Esophagus (tissue), 2 donors: ENCODE results near the gene BRWD1. TPM values are rescaled to one million over a fixed set of nuclear protein-coding genes. Genes with fewer than 3 reads are reported as not detected.

Experiments used
- H3K27ac ChIP-seq, 2 donors: one replicate each; pipeline ENCODE4 v1.5.1; 2013; ENCODE audit warnings: low read depth in 2 of 2, mild to moderate bottlenecking in 2 of 2, inconsistent platforms in 1 of 2, low read length in 1 of 2, moderate library complexity in 1 of 2
- H3K27me3 ChIP-seq, 2 donors: one replicate each; pipeline ENCODE4 v1.6.1; 2013; ENCODE audit warnings: low read length in 2 of 2, control low read depth in 1 of 2, mild to moderate bottlenecking in 1 of 2; ENCODE audit not compliant: insufficient read depth in 2 of 2, control insufficient read depth in 1 of 2
- H3K36me3 ChIP-seq, 2 donors: one replicate each; pipeline ENCODE4 v1.6.1; 2013; ENCODE audit warnings: low read length in 1 of 2; ENCODE audit not compliant: control insufficient read depth in 2 of 2, insufficient read depth in 2 of 2
- H3K4me1 ChIP-seq, 2 donors: one replicate each; pipeline ENCODE4 v1.6.1; 2013; ENCODE audit warnings: low read length in 1 of 2; ENCODE audit not compliant: control insufficient read depth in 2 of 2, insufficient read depth in 2 of 2
- H3K4me3 ChIP-seq, 2 donors: one replicate each; pipeline ENCODE4 v1.5.1; 2013; ENCODE audit warnings: low read length in 2 of 2, mild to moderate bottlenecking in 2 of 2, low read depth in 1 of 2, moderate library complexity in 1 of 2
- H3K9me3 ChIP-seq, 2 donors: one replicate each; pipeline ENCODE4 v1.6.1; 2013; ENCODE audit warnings: mild to moderate bottlenecking in 2 of 2, low read depth in 1 of 2, low read length in 1 of 2, moderate library complexity in 1 of 2; ENCODE audit not compliant: control insufficient read depth in 2 of 2, insufficient read depth in 1 of 2
- WGBS, 2 donors: extraction: QIAGEN DNeasy Blood & Tissue Kit; methylation state at CpG; one replicate each; pipeline ENCODE4 v1.1.7; 2013; 5-methylcytosine and 5-hydroxymethylcytosine counted together
- polyA plus RNA-seq, 2 donors: library from polyadenylated mRNA; stranded (reverse); fragments of 200-250 nt; gene quantifications; one replicate each; pipeline ENCODE4 v1.2.3, GENCODE V29; 2013
- donor health status: healthy with polysubstance abuse.
- donor health status: Bipolar disorder and iron deficiency.

Gene BRWD1
- polyA plus RNA-seq, 2 donors = 7.1 to 8.3 TPM

DNA sequence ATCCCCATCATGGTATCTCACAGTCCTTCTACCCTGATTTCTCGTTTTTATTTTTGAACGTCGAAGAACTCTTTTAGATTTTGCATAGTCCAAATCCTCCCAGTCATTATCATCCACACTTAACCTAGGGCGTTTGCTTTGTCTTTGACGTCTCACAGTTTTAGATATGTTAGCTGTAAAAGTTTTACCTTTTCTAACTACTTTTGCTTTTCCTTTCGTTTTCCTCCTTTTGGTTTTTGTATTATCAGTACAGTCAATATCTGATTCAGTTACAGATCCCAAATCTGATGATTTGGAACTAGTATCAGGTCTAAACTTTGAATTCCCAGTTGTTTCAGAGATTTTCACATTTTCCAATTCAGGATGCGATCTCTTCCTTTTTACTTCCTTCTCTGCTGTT is 117.1 kb downstream of the BRWD1 start:
- Histone ChIP-seq H3K4me1 (no peaks in the 10 kb centered on the region), H3K27ac (no peak overlapping the region), H3K27me3 (no peaks in the 10 kb centered on the region), H3K36me3 (peaks cover 5% of the 10 kb centered on the region in 2 donors), H3K4me3 (no peak overlapping the region), H3K9me3 (no peaks in the 10 kb centered on the region)
- 81 to 85% methylated on average over 7 of the region's 7 CpGs for WGBS, 2 donors

DNA sequence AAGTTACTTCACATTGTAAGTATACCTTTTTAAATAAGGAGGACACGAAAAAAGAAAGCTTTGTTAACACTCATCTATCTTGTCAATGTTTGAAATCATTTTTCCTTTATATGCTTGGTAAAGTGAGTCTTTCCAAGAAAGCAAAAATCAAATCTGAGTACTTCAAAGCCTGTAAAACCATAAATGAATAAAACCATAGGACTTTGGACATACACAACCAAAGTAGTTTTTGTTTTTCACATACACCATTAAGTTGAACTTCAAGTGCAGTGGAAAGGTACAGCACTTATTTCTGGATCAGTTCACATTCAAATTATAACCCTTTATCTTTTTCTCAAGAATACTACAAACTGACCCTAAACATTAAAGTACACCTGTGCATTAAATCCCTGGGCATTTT is 120.1 kb downstream of the BRWD1 start:
- 78 to 90% methylated on average over 1 of the region's 1 CpG for WGBS, 2 donors
- H3K4me1 ChIP-seq = no peaks in the 10 kb centered on the region
- H3K36me3 ChIP-seq = peaks cover 5% of the 10 kb centered on the region in 2 donors

DNA sequence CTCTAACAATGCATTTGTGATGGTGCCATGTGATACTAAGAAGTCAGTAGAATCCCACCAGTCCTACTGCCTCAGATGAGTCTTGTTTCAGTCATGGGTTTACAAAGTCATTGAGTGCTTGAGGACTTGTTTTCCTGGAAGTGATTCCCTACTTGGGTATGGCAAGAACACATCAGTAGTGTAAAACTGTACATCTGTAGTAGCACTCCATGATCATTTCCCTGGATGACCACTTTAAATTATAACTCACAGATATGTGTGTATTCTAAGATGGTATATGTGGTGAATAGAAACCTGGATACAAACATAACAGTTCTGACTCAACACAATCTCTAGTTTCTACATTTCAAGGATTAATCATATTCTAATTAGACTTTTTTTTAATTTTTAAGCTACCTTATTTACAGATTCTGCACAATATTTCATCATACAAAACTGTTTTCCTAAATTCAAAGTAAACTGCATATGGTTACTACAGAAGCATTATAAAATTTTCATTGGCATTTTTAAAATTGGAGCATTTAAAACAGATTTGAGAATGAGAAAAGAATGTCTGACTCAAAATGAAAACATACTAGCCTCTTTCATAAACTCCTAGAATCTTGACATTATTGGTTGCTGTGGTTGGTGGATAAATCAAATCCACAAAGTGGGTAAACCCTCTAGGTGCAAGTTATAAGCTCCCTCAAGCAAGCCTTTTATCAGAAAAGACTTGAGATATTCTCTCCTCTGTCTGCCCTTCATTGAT is 123.4 kb downstream of the BRWD1 start:
- Histone ChIP-seq H3K27ac (no peak overlapping the region), H3K4me3 (no peak overlapping the region), H3K27me3 (no peaks in the 10 kb centered on the region), H3K4me1 (no peaks in the 10 kb centered on the region), H3K9me3 (no peaks in the 10 kb centered on the region), H3K36me3 (no peaks in the 10 kb centered on the region)

More for the DNA sequence above, 120.1 kb downstream of the BRWD1 start:
- Histone ChIP-seq H3K9me3 (no peaks in the 10 kb centered on the region), H3K27ac (no peak overlapping the region), H3K4me3 (no peak overlapping the region), H3K27me3 (no peaks in the 10 kb centered on the region)

DNA sequence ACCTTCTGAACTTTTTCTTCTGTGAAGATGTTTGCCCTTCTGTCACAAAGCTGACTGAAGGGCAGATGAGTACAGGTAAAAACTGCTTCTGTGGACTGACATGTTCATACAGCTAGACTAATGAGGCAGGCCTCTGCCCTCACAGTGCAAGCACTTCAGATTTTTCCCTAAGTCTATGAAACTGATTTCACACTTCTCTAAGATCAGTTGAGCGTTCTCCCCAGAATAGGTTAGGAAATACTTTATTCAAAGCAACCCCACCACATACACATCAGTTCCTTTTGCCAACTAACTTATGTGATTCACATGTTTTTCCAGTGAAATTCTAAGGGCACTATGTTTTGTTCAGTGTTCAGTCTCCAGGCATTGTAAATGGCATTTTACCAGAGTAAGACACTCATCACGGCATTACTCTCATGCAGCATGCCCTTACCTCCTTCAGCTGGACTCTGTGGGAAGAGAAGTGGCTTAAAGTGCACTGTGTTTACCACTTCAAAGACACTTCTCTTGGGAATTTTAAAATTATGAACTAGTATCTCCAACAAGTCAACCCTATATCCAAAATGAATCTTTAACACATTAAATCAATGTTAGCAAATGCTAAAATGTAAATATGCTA is 124.8 kb downstream of the BRWD1 start:
- WGBS, 2 donors = 81 to 86% methylated on average over 2 of the region's 2 CpGs
- H3K27ac ChIP-seq = no peak overlapping the region
- H3K4me3 ChIP-seq = no peak overlapping the region
- no peaks in the 10 kb centered on the region for H3K36me3 ChIP-seq
- no peaks in the 10 kb centered on the region for H3K4me1 ChIP-seq
- no peaks in the 10 kb centered on the region for H3K27me3 ChIP-seq
- H3K9me3 ChIP-seq = no peaks in the 10 kb centered on the region

DNA sequence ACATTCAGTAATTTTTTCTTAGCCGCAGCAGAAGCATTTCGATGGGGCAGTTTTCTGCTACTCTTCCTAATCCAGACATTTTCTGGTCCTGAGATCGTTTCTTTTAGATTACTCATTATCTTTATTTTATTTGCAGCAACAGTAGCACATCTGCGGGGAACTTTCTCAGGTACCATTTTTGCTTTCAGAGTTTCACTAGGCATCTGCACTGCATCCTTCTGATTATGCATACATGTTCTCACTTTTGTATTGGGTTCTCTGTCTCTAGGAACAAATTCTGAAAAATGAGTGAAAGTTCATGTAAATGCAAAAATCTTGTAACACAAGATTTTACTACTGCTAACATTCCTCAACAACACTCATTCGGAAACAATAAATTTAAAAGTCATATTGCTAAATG is 126.3 kb downstream of the BRWD1 start:
- Histone ChIP-seq H3K36me3 (no peaks in the 10 kb centered on the region), H3K27ac (no peak overlapping the region)
- WGBS, 2 donors = 71 to 74% methylated on average over 5 of the region's 5 CpGs

DNA sequence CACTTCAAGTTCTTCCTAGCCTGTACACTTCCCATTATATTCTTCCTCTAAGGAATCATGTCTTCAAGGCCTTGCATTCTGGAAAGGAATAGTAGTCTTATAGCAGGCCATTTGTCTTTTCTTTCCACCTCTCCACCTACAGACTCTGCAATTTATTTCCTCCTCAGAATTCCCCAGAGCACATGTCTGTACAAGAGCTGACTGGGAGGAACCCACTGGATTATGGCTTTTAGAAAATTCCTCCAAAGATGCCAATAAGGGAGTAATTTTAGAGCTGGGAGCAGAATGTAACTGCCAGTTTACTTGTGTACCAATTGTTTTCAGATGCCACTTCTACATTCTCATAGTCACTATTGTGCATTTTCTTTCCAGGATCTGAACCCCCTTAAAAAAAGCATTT is 126.8 kb downstream of the BRWD1 start:
- H3K36me3 ChIP-seq = no peaks in the 10 kb centered on the region
- no peaks in the 10 kb centered on the region for H3K9me3 ChIP-seq
- no peaks in the 10 kb centered on the region for H3K4me1 ChIP-seq
- H3K27ac ChIP-seq = no peak overlapping the region
- no peaks in the 10 kb centered on the region for H3K27me3 ChIP-seq
- no peak overlapping the region for H3K4me3 ChIP-seq

More for the DNA sequence above, 126.3 kb downstream of the BRWD1 start:
- H3K9me3 ChIP-seq = no peaks in the 10 kb centered on the region
- H3K4me3 ChIP-seq = no peak overlapping the region
- no peaks in the 10 kb centered on the region for H3K4me1 ChIP-seq
- H3K27me3 ChIP-seq = no peaks in the 10 kb centered on the region

DNA sequence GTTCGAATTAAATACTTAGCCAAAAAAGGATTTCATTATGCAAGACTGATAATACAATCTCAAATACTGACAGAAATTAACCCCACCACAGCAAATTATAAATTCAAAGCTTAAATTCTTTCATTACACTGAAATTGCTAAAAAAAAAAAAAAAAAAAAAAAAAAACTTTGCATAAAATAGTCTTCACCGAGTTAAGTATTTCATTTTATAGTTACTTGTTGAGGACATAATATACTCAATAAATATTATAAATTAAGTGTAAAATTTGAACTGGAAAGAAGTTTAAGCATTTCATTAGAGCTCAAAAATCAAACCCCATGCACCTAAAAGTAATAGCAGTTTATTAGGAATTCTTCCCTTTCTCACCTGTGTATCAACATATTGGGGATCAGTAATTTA is 128.3 kb downstream of the BRWD1 start:
- no peaks in the 10 kb centered on the region for H3K27me3 ChIP-seq
- no peak overlapping the region for H3K27ac ChIP-seq
- 77 to 85% methylated on average over 2 of the region's 2 CpGs for WGBS, 2 donors
- no peaks in the 10 kb centered on the region for H3K4me1 ChIP-seq
- H3K4me3 ChIP-seq = no peak overlapping the region
- H3K36me3 ChIP-seq = no peaks in the 10 kb centered on the region
- H3K9me3 ChIP-seq = no peaks in the 10 kb centered on the region

GRCh38 chr21:39184050-39184980 is 129.1 kb downstream of the BRWD1 start:
- Histone ChIP-seq H3K9me3 (no peaks in the 10 kb centered on the region), H3K4me3 (peak overlapping the region; percentile 70 to 74), H3K27me3 (no peaks in the 10 kb centered on the region), H3K27ac (peak overlapping the region; percentile 83 to 99), H3K4me1 (no peaks in the 10 kb centered on the region), H3K36me3 (no peaks in the 10 kb centered on the region)
- 3 to 4% methylated on average over 22 of the region's 22 CpGs for WGBS, 2 donors

GRCh38 chr21:39183272-39184049 is 130.0 kb downstream of the BRWD1 start, which contains the start of gene PSMG1:
Gene PSMG1 (minus strand): TSS chr21:39183451. CDS start chr21:39183385, 66 bp downstream.
- Histone ChIP-seq H3K36me3 (peaks cover 0 to 4% of the 10 kb centered on the region in 2 donors), H3K27ac (peak within 1 kb of the TSS; percentile 83 to 99), H3K4me1 (no peaks in the 10 kb centered on the region), H3K27me3 (no peaks in the 10 kb centered on the region), H3K4me3 (peak within 1 kb of the TSS; percentile 70 to 74), H3K9me3 (no peaks in the 10 kb centered on the region)
- 1% methylated on average over 67 to 75 of the region's 76 CpGs for WGBS, 2 donors
